Neuron (in vitro differentiated cells): ENCODE results near the gene FOXR1.

ENCODE experiments used
- H2AFZ ChIP-seq: one replicate; pipeline ENCODE4 v1.6.1; 2013; ENCODE audit warnings: low read depth, mild to moderate bottlenecking, inconsistent platforms, low read length, moderate library complexity
- H3K27me3 ChIP-seq: one replicate; pipeline ENCODE4 v1.6.1; 2013; ENCODE audit warnings: low read length; ENCODE audit not compliant: insufficient read depth
- H3K36me3 ChIP-seq: one replicate; pipeline ENCODE4 v1.6.1; 2013; ENCODE audit warnings: low read length; ENCODE audit not compliant: insufficient read depth
- H3K4me1 ChIP-seq: one replicate; pipeline ENCODE4 v1.6.1; 2013; ENCODE audit warnings: low read length; ENCODE audit not compliant: insufficient read depth
- H3K4me3 ChIP-seq: 2 replicates; pipeline ENCODE4 v1.5.1; 2013; ENCODE audit warnings: mild to moderate bottlenecking, low read length, moderate library complexity
- H3K9me3 ChIP-seq: one replicate; pipeline ENCODE4 v1.6.1; 2013; ENCODE audit warnings: low read length

FOXR1 gene

GRCh38 chr11:119029069-119029339, 57.4 kb downstream of the FOXR1 start:
- Histone ChIP-seq H3K9me3 (no peaks in the 10 kb centered on the region), H2AFZ (no peak overlapping the region), H3K4me3 (no peak overlapping the region), H3K36me3 (peaks cover 41% of the 10 kb centered on the region), H3K4me1 (peaks cover 9% of the 10 kb centered on the region), H3K27me3 (no peaks in the 10 kb centered on the region)

DNA sequence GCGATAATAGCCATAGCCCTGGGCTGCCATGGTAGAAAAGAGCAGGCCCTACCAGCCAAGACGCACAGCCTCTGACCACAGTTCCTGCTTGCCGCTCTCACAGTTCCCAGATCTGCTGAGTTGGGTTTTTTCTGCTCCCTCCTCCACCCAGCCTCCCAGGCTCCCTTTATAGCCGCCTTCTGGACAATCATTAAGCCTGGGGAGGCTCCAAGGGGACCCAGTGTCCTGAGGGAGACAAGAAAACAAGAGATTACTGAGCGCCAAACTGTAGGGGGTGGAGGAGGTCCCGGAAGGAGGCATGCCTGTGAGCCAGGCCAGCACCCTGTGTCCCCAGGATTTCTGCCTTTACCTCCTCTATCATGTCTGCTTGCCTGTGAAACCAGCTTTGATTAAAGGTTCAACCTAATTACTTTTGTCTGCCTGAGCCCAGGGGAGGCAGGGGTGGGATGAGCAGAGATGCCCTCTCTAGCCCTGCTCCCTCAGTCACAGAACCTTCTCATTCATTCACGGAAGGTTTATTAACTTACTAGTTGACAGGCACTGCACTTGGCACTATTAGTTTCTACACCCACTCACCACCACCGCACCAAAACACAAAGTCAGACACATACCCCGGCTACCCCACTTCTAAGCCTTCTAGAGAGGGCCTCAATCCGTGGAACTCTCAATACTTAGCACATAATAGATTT, 57.9 kb downstream of the FOXR1 start:
- H3K36me3 ChIP-seq = peaks cover 36% of the 10 kb centered on the region
- no peaks in the 10 kb centered on the region for H3K27me3 ChIP-seq
- H3K4me1 ChIP-seq = peaks cover 9% of the 10 kb centered on the region
- peak overlapping the region; percentile 86 for H3K4me3 ChIP-seq
- H2AFZ ChIP-seq = no peak overlapping the region
- H3K9me3 ChIP-seq = no peaks in the 10 kb centered on the region

- Histone ChIP-seq H3K27me3 (no peaks in the 10 kb centered on the region), H3K36me3 (peaks cover 31% of the 10 kb centered on the region), H3K4me3 (peak overlapping the region; percentile 86), H2AFZ (peak overlapping the region; percentile 83), H3K4me1 (peaks cover 9% of the 10 kb centered on the region), H3K9me3 (no peaks in the 10 kb centered on the region)
These were observed 58.4 kb downstream of the FOXR1 start for GRCh38 chr11:119030029-119030328.

- H3K36me3 ChIP-seq = peaks cover 26% of the 10 kb centered on the region
- peaks cover 9% of the 10 kb centered on the region for H3K4me1 ChIP-seq
- no peaks in the 10 kb centered on the region for H3K9me3 ChIP-seq
- peak within 1 kb of the TSS; percentile 86 for H3K4me3 ChIP-seq
- H2AFZ ChIP-seq = peak within 1 kb of the TSS; percentile 83
- no peaks in the 10 kb centered on the region for H3K27me3 ChIP-seq
These were observed 58.9 kb downstream of the FOXR1 start, which contains the start of gene SLC37A4 for GRCh38 chr11:119030329-119031047. TSS of gene SLC37A4 (minus strand) at chr11:119030877.
